Stomach (tissue), 9 donors: Measurements from ENCODE around the gene NXPH3. TPM values are rescaled to one million over a fixed set of nuclear protein-coding genes. Genes with fewer than 3 reads are reported as not detected.

ENCODE experiments used
- DNase-seq, 2 donors: peaks; one replicate each; pipeline versions ENCODE4 v3.0.0 to v3.0.0-alpha.2; 2013 to 2019
- H3K27ac ChIP-seq, 5 donors: fragments of 200-600 bp in 4 of 5; sonication (generic) in 4 of 5; one replicate each; pipeline ENCODE4 v1.5.1; 2013 to 2019; ENCODE audit warnings: mild to moderate bottlenecking in 1 of 5, moderate library complexity in 1 of 5
- H3K27me3 ChIP-seq, 3 donors: fragments of 200-600 bp; sonication (generic); one replicate each; pipeline ENCODE4 v1.5.1; 2017 to 2019; ENCODE audit warnings: mixed run types in 1 of 3
- H3K36me3 ChIP-seq, 4 donors: fragments of 200-600 bp; sonication (generic); 1 replicate in 3 of 4; 2 replicates in 1 of 4; pipeline ENCODE4 v1.5.1; 2016 to 2019
- H3K4me1 ChIP-seq, 4 donors: fragments of 200-600 bp; sonication (generic); one replicate each; pipeline ENCODE4 v1.5.1; 2016 to 2019
- H3K4me3 ChIP-seq, 4 donors: fragments of 200-600 bp; sonication (generic) in 3 of 4; one replicate each; pipeline ENCODE4 v1.5.1; 2016 to 2019; ENCODE audit warnings: mild to moderate bottlenecking in 1 of 4
- H3K9me3 ChIP-seq, 4 donors: fragments of 200-600 bp; sonication (generic); one replicate each; pipeline ENCODE4 v1.5.1; 2016 to 2019
- CTCF ChIP-seq, 7 experiments: fragments of 450-650 bp in 4 of 7; fragments of 200-600 bp in 3 of 7; sonication (generic) in 3 of 7; IDR thresholded peaks; one replicate each; pipeline ENCODE4 v1.5.1; 2016 to 2019; ENCODE audit warnings: antibody characterized with exemption in 7 of 7, control low read depth in 2 of 7, mild to moderate bottlenecking in 1 of 7
- EP300 ChIP-seq: sonication (generic); formaldehyde crosslinking; IDR thresholded peaks from one replicate; pipeline ENCODE4 v1.6.1; 2017; ENCODE audit warnings: antibody characterized with exemption
- POLR2A ChIP-seq, 4 donors: fragments of 450-650 bp; IDR thresholded peaks; one replicate each; pipeline ENCODE4 v1.6.1; 2016; ENCODE audit warnings: antibody characterized with exemption in 4 of 4, control low read depth in 2 of 4, mild to moderate bottlenecking in 1 of 4, moderate library complexity in 1 of 4
- POLR2AphosphoS5 ChIP-seq, 3 donors: sonication (generic); formaldehyde crosslinking; IDR thresholded peaks; one replicate each; pipeline ENCODE4 v1.6.1; 2016; ENCODE audit warnings: antibody characterized with exemption in 3 of 3
- WGBS, 5 donors: extraction: QIAGEN DNeasy Blood & Tissue Kit in 3 of 5; methylation state at CpG; one replicate each; pipeline versions ENCODE4 v1.1.5 to v1.1.7; 2013 to 2018; 5-methylcytosine and 5-hydroxymethylcytosine counted together
- intact Hi-C: fragments of 100-400 bp; cut with DNase I; formaldehyde crosslinking; loops from one replicate; pipeline ENCODE4 v1.15.1; 2023; ENCODE audit warnings: low total_unique reads
- polyA plus RNA-seq, 3 donors: library from polyadenylated mRNA; stranded (reverse); fragments of 200-250 nt; gene quantifications; one replicate each; pipeline ENCODE4 v1.2.3, GENCODE V29; 2013
- total RNA-seq, 5 donors: library from RNA; depleted of rRNA; stranded (reverse); fragments of >200 nt; gene quantifications; one replicate each; pipeline versions ENCODE4 v1.1.0 to v1.2.3, GENCODE V29; 2014 to 2016
- donor health status: healthy with polysubstance abuse.
- donor health status: Bipolar disorder and iron deficiency.
- donor health status: healthy.

Gene NXPH3
- total and polyA plus RNA-seq, 8 donors: 0.50 to 10.7 (median 1.1) TPM; not detected in 2

DNA sequence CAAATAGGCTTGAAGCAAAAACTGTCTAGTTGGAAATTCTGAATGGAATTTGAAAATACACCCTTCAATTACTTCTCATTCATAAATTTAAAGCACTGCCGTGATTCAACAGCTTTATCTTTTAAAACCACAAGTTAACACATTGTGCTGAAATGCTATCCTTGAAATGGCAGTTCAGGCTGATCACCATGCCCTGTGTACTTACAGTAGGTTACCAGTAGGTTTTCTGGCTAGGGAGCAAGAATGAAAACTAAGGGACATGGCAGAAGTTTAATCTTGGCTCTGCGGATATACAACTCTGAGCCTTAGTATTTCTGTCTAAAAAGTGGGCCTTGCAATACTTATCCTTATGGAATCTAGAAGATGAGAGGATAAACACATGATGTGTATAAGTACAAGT, 28.0 kb downstream of the NXPH3 start:
- WGBS, 5 donors: 51 to 71% (median 63%) methylated on average over 2 of the region's 2 CpGs
- peaks cover 69 to 100% (median 99%) of the 10 kb centered on the region in 4 donors for H3K36me3 ChIP-seq
- TF ChIP-seq CTCF (IDR thresholded peaks at IDR 0.05): no peak
- TF ChIP-seq EP300: no peak
- no peak for TF ChIP-seq POLR2AphosphoS5 (IDR thresholded peaks at IDR 0.05)
- no peak for TF ChIP-seq POLR2A (IDR thresholded peaks at IDR 0.05)
- no peak overlapping the region for H3K4me3 ChIP-seq
- H3K9me3 ChIP-seq: no peaks in the 10 kb centered on the region
- no peak overlapping the region for H3K27ac ChIP-seq
- intact Hi-C loops: no loop called here
- no peaks in the 10 kb centered on the region for H3K27me3 ChIP-seq
- no peak for DNase-seq
- H3K4me1 ChIP-seq: peaks cover 0 to 24% (median 11%) of the 10 kb centered on the region in 4 donors

DNA sequence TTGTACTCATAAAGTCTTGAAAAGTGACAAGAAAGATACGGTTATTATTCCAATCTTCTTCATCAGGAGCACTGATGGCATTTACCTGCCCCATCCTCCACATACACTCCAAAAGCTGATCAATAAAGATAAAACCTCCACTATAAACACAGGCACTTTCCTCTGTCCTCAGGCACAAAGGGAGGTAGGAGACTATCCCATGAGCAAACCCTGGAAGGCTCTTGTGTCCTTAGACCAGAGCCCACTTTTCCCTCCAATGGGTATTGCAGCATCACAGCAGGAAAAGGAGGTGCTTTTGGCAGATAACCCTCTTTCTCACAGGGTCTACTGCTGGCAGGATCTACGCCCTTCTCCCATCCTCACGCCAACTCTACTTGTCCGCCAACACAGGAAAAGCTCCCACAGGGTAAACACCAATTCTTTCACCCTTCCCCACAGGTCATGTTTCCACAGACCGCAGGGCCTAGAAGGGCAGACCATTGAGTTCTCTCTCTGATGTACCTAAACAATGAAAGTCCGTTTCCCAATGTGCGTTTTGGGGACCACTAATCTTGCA, 28.7 kb downstream of the NXPH3 start:
- H3K27ac ChIP-seq: no peak overlapping the region
- DNase-seq: no peak
- H3K36me3 ChIP-seq: peaks cover 70 to 100% (median 99%) of the 10 kb centered on the region in 4 donors
- H3K4me1 ChIP-seq: peaks cover 0 to 22% (median 11%) of the 10 kb centered on the region in 4 donors
- no peaks in the 10 kb centered on the region for H3K27me3 ChIP-seq
- no peaks in the 10 kb centered on the region for H3K9me3 ChIP-seq
- TF ChIP-seq POLR2AphosphoS5 (IDR thresholded peaks at IDR 0.05) (no peak), EP300 (no peak), POLR2A (IDR thresholded peaks at IDR 0.05) (no peak), CTCF (IDR thresholded peaks at IDR 0.05) (no peak)
- H3K4me3 ChIP-seq: no peak overlapping the region
- intact Hi-C loops: no loop called here
- 85 to 96% (median 89%) methylated on average over 7 of the region's 7 CpGs for WGBS, 5 donors

GRCh38 chr17:49610883-49611584, 35.4 kb downstream of the NXPH3 start:
- TF ChIP-seq POLR2AphosphoS5 (IDR thresholded peaks at IDR 0.05) (no peak), EP300 (no peak), CTCF (IDR thresholded peaks at IDR 0.05) (no peak), POLR2A (IDR thresholded peaks at IDR 0.05) (no peak)
- no peak for DNase-seq
- Histone ChIP-seq H3K27ac (peak overlapping the region in 3 of 5 donors; percentile 6 to 34 (median 18)), H3K4me1 (peaks cover 0 to 41% (median 17%) of the 10 kb centered on the region in 4 donors), H3K27me3 (no peaks in the 10 kb centered on the region), H3K4me3 (no peak overlapping the region), H3K9me3 (no peaks in the 10 kb centered on the region), H3K36me3 (peaks cover 45 to 80% (median 75%) of the 10 kb centered on the region in 4 donors)
- intact Hi-C loops: no loop called here
- 67 to 87% (median 83%) methylated on average over 5 of the region's 5 CpGs for WGBS, 5 donors

GRCh38 chr17:49612726-49613125, 37.1 kb downstream of the NXPH3 start:
- Histone ChIP-seq H3K36me3 (peaks cover 30 to 75% (median 65%) of the 10 kb centered on the region in 4 donors), H3K27me3 (no peaks in the 10 kb centered on the region), H3K27ac (peak overlapping the region in 1 of 5 donors; percentile 1), H3K4me3 (no peak overlapping the region), H3K4me1 (peaks cover 14 to 57% (median 32%) of the 10 kb centered on the region in 4 donors), H3K9me3 (no peaks in the 10 kb centered on the region)
- no peak for DNase-seq
- intact Hi-C loops: no loop called here
- TF ChIP-seq POLR2AphosphoS5 (IDR thresholded peaks at IDR 0.05): no peak
- TF ChIP-seq POLR2A (IDR thresholded peaks at IDR 0.05): no peak
- no peak for TF ChIP-seq EP300
- TF ChIP-seq CTCF (IDR thresholded peaks at IDR 0.05): no peak
- 60 to 80% (median 73%) methylated on average over 1 of the region's 1 CpG for WGBS, 5 donors
